Fibroblast of upper back skin (primary cell): Measurements from ENCODE around the gene ANK3.
A peak's percentile ranks its signal among the peaks of the same experiment; 100 is the strongest.

Experiments
- DNase-seq: peaks from one replicate; pipeline ENCODE4 v3.0.0-alpha.2; 2013

ANK3 gene

GRCh38 chr10:60167050-60167449 is 222.6 kb downstream of the ANK3 start:
- no peak for DNase-seq

GRCh38 chr10:60163786-60164185 is 225.9 kb downstream of the ANK3 start:
- DNase-seq, result no peak

- no peak for DNase-seq
These were observed 227.0 kb downstream of the ANK3 start for GRCh38 chr10:60162631-60163030.

- DNase-seq, result no peak
These were observed 233.6 kb downstream of the ANK3 start for GRCh38 chr10:60155943-60156683.

GRCh38 chr10:60155099-60155877 is 234.4 kb downstream of the ANK3 start:
- no peak for DNase-seq

- no peak for DNase-seq
These were observed 240.7 kb downstream of the ANK3 start for GRCh38 chr10:60149003-60149402.

GRCh38 chr10:60148266-60148840 is 241.3 kb downstream of the ANK3 start:
- DNase-seq, result peak; percentile 85

- DNase-seq, result no peak
These were observed 242.0 kb downstream of the ANK3 start for GRCh38 chr10:60147576-60148265.

DNA sequence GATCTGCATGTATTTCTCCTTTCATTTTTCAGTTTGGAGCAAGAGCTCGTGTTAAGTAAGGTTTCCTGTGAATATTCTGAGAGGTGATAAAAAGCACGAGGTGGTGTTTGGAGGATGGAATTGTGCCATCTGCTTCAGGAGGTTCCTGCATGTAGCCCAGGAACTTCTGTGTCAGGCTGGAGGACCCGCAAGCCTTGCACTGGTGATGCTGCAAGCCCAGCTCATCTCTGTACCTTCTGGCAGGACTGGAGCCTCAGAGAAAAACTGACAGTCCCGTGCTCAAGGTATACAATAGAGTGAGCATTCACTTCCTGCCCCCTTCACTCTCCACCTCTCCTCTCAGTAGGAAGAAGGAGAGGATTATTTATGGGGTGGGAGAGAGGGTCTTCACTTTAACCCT is 242.7 kb downstream of the ANK3 start:
- DNase-seq, result no peak

- no peak for DNase-seq
These were observed 245.6 kb downstream of the ANK3 start for GRCh38 chr10:60144099-60144498.

DNA sequence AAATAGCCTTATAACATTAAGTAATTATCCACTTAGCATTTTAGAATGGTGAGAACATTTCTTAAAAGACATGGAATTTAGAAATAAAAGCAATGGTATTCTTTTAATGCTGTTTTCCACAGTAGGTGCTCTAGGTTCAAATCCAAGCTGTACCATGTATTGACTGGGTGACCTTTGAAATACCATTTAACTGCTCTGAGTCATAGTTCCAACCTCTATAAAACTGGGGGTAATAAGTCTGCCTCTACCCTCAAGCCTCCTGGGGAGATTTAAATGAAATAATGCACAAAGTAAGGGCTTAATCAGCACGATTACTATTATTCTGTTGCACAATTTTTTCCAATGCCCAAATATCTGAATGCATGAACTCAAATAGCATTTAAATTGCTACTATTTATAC is 246.9 kb downstream of the ANK3 start:
- DNase-seq, result no peak

DNA sequence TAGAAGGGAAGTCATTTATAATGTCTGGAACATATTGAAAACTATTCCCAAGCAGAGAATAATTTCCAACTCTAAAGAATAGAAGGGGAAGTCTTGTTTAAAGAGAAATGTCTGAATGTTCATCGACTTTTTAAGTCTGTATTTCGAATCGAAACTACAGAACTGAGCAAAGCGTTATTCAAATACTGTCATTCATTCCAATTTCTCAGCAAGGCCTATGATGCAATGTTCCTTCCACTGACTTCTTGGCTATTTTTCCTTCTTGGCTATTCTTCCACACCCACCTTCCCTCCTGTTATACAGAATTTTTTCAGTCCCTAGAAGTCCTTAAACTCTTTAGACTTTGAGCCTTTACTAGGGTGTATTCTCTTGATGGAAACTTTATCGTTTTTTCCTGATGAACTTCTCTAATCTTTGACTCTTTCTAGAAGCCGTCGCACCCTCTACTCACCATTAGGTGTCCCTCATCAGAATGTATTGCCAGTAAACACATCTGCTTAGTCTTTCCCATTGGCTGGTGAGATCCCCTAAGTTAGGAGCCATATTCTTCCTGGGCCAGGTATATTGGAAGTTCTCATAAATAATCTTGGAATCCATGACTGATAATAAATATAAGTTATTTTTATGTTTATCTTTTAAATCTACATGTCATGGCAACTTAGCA is 247.6 kb downstream of the ANK3 start:
- DNase-seq, result peak; percentile 22

DNA sequence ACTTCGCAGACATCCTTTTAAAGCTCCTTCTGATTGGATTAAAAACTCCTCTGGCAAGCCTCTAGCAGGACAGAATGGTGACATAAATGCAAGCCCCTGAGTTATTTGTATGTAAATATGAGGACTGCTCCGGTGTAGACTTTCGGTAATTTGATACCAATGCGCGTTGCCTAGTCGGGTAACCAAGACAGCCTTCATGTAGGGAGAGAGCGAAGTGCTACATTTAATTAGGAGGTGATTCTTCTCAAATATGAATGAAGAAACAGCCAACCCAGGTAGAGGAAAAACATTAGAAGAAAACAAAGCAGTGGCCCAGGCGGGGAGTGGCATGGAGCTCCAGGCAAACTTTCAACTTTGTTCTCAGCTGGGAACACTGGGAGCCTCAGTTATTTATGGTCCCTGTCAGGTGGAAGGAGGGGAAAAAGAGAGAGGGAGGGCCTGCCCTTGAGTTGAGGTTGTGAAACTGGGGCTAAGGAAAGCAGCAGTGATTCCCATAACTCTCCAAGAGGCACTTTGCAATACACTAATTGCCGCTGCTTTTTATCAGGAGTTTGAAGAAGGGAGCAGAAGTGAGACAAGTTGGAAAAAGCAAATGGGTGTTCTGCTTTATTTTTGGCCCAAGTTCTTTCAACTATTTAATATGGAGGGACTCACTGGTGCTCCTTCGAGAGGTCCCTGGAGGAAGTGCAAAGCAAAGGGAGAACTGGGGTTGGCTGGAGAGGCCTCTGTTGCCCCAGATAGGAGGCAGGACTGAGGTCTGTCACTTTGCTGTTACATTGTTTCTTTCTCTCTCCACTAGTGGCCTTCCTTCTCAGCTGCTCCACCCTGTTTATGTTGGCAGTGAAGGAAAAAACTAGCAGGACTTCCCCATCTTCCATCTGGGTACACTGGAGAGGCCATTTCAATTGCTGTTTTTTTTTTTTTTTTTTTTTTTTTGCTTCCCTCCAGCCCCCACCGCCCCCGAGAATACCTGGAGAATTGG is 248.7 kb downstream of the ANK3 start:
- DNase-seq, result peak; percentile 23

DNA sequence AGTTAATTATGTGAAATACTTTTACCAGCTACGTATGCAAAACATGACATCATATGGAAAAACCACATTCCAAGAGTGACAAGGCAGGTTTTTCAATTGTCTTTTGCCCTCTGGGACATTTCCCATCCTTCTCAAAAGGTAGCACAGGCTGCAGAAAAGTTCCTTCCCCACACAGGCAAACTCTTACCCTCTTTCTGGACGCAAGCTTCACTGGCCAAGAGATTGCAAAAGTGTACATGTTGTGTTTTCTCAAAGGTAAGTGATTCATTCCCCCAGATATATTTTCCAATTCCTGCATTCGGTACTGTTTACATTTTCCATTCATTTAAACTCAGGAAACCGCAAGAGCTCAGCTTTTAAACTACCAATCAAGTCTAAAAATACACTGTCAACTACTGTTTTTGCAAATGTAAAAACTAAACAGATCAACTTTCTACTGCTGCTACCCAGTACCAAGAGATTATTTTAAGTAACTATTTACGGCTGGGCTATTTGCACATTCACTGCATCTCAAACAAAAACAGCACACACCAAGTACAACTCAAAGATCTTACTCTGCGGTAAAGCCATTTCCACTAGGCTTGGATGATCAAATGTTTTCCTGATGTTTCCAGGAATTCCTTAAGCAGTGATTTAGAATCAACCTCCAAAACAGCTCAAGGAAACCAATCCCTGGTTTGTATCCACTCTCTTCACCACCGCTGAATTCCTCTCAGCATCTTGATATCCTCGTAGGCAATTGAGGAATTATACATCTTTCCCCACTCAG is 249.7 kb downstream of the ANK3 start:
- peak; percentile 48 for DNase-seq

DNA sequence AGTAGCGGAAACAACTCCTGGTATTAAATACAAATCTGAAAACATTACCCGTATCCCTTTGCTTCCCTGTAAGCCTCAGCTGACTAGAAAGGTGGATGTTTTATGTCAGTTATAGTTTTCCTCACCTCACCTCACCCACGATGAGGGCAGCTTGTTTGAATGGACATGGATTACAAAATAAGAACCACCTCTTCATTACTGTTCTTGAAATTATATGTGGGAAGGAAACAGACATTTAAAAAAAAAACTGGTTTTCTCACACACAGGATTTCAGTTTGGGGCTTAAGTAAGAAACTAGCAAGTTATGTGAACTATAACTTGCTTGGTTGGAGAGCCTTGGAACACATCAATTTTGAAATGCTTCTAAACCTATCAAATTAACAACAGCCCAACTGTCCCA is 250.4 kb downstream of the ANK3 start:
- DNase-seq, result no peak

- DNase-seq, result no peak
These were observed 250.8 kb downstream of the ANK3 start for GRCh38 chr10:60138842-60139241.

- DNase-seq, result no peak
These were observed 251.6 kb downstream of the ANK3 start for GRCh38 chr10:60138026-60138425.

DNA sequence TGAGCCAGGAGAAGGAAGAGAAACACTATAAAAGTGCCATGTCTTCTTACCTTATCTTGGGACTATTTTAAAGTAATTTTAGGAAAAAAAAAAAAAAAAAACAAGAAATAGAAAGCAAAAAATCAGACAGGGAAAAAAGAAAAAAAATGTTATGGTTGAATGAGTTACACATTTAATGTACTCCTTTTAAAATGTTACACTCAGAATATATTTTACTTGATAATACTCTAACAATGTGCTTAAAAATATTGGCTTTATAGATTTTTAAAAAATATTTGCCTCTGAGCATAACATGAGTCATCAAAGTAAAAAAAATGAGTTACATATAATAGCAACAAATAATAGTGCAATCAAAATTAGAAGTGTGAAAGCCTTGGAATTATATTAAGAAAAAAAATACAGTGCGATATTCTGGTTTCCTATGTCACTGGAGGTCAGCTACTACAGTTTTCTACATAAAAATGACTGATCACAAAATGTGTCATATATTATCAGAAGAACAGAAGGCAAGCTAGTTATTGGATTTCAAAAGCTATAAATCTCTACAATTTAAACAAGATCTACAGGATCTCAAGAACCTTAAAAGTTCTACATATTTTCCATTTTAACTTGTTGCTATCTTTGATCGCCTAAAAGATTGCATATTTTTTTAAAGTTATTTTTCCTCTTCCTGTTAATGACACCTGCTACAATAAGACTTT is 252.2 kb downstream of the ANK3 start:
- no peak for DNase-seq

- DNase-seq, result no peak
These were observed 254.7 kb downstream of the ANK3 start for GRCh38 chr10:60135020-60135419.

DNA sequence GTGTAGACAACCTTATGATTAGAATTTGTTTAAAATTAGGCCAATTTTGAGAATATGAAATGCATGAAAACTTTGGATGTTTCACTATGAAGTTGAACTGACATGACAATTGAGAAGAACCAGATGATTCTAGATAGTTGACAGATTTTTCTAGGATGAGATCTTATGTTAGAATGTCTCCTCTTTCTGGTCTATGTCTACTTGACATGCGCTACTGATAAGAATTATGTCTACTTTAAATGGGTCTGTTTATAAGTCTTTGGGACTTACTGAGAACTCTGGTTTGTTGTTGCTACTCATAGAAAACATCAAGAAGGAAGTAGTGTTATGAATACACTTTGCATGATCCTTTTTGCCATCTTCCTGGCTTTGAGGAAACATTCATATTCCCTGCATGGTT is 255.1 kb downstream of the ANK3 start:
- no peak for DNase-seq
